Measurements from ENCODE around the gene NRIP3. TPM values are rescaled to one million over a fixed set of nuclear protein-coding genes. Genes with fewer than 3 reads are reported as not detected.

NRIP3 gene
- total and polyA plus RNA-seq, 9 of the 15 experiments (the other 6 are each of a cell fraction or from before 2014, with no cell fraction given) = 4.4 to 18.7 (median 11.6) TPM

DNA sequence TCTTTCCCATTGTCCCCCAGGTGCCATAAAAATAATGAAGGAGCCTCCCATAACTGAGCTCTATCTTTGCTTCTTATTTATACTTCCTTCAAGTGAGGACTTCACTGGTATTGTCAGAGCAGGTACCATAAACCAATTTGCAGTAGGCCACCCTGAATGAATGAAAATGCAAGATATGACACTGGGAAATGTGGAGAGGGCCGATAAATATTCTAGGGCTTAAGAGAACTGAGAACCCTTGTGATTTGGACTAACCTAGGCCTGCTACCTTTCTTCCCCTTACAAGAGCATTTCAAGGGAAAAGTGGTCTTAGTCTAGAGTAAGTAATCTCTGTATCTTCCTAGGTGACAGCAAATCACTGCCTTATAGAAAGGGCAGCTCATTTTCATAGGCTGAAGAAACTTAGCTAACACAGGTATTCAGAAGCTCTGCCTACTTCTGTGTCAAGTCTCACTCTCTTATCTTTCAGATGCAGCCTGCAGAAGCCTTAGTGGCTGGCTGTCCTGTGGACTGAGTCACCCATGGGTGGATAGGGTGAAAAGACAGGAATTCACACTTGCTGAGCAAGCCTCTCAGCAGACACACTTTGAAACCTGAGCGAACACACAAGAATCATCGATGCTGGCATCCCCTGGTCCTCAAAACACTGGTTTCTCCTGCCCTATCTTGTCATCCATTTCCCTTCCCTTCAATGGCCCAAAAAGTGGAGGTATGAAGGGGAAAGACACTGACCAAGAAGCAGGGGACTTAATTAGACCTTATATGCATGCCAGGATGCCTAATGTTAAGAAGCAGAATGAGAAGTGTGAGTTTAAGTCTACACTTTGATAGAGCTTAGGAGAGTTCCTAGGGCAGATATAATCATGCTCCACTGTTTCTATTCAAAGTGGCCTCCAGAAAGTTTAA is 15.2 kb downstream of the NRIP3 start (continued):
- TF ChIP-seq HMGN3 (IDR thresholded peaks at IDR 0.05; ENCODE audit: borderline replicate concordance, extremely low read depth, insufficient read length, low read depth, low read length) (peak; percentile 53), SMAD4 (CRISPR knock-in tag; conservative IDR thresholded peaks at IDR 0.05) (peak; percentile 51), NBN (IDR thresholded peaks at IDR 0.05; ENCODE audit: low read depth) (peak; percentile 35; the same call in 1 of the 2 replicates), ZNF431 (CRISPR knock-in tag; IDR thresholded peaks at IDR 0.05) (0 out of 2 replicates have a peak, but pooled peaks have one; percentile 24), TBP (optimal IDR thresholded peaks at IDR 0.05; ENCODE audit: low read depth, low read length) (peak; percentile 27), ZBTB1 (CRISPR knock-in tag; IDR thresholded peaks at IDR 0.05; ENCODE audit: borderline replicate concordance, low read depth) (no peak), TRIM28 (IDR thresholded peaks at IDR 0.05) (0 out of 2 replicates have a peak, but pooled peaks have one; percentile 27), ATF1 (CRISPR knock-in tag; IDR thresholded peaks at IDR 0.05) (no peak), ATF1 (tag; IDR thresholded peaks at IDR 0.05) (peak; percentile 54; the same call in 1 of the 2 replicates), MBD2 (IDR thresholded peaks at IDR 0.05; ENCODE audit: borderline replicate concordance, low read depth) (0 out of 2 replicates have a peak, but pooled peaks have one; percentile 57), HDAC1 (IDR thresholded peaks at IDR 0.05) (peak in 1 of 2 experiments; percentile 79; a peak in 1 of 4 replicates), ZBTB17 (CRISPR knock-in tag; IDR thresholded peaks at IDR 0.05) (no peak; the same call in none of the 2 replicates), LEF1 (IDR thresholded peaks at IDR 0.05) (peak; percentile 81), MEIS2 (IDR thresholded peaks at IDR 0.05; ENCODE audit: partially characterized antibody) (peak; percentile 54), BHLHE40 (IDR thresholded peaks at IDR 0.05; ENCODE audit: low read length) (peak; percentile 50), FOS (IDR thresholded peaks at IDR 0.05; ENCODE audit: extremely low read depth, insufficient read length) (peak; percentile 54), NFE2 (IDR thresholded peaks at IDR 0.05; ENCODE audit: low read depth) (peak; percentile 60), ATF7 (IDR thresholded peaks at IDR 0.05) (peak; percentile 72; the same call in 1 of the 2 replicates), PML (IDR thresholded peaks at IDR 0.05; ENCODE audit: low read length) (peak; percentile 92), SMARCB1 (IDR thresholded peaks at IDR 0.05; ENCODE audit: insufficient read length, low read depth) (peak; percentile 95), SOX6 (IDR thresholded peaks at IDR 0.05) (peak; percentile 84), TEAD4 (IDR thresholded peaks at IDR 0.05; ENCODE audit: low read length) (peak; percentile 95), TEAD4 (CRISPR knock-in tag; IDR thresholded peaks at IDR 0.05; ENCODE audit: borderline replicate concordance) (no peak)
- TF ChIP-seq, protein P1, sequence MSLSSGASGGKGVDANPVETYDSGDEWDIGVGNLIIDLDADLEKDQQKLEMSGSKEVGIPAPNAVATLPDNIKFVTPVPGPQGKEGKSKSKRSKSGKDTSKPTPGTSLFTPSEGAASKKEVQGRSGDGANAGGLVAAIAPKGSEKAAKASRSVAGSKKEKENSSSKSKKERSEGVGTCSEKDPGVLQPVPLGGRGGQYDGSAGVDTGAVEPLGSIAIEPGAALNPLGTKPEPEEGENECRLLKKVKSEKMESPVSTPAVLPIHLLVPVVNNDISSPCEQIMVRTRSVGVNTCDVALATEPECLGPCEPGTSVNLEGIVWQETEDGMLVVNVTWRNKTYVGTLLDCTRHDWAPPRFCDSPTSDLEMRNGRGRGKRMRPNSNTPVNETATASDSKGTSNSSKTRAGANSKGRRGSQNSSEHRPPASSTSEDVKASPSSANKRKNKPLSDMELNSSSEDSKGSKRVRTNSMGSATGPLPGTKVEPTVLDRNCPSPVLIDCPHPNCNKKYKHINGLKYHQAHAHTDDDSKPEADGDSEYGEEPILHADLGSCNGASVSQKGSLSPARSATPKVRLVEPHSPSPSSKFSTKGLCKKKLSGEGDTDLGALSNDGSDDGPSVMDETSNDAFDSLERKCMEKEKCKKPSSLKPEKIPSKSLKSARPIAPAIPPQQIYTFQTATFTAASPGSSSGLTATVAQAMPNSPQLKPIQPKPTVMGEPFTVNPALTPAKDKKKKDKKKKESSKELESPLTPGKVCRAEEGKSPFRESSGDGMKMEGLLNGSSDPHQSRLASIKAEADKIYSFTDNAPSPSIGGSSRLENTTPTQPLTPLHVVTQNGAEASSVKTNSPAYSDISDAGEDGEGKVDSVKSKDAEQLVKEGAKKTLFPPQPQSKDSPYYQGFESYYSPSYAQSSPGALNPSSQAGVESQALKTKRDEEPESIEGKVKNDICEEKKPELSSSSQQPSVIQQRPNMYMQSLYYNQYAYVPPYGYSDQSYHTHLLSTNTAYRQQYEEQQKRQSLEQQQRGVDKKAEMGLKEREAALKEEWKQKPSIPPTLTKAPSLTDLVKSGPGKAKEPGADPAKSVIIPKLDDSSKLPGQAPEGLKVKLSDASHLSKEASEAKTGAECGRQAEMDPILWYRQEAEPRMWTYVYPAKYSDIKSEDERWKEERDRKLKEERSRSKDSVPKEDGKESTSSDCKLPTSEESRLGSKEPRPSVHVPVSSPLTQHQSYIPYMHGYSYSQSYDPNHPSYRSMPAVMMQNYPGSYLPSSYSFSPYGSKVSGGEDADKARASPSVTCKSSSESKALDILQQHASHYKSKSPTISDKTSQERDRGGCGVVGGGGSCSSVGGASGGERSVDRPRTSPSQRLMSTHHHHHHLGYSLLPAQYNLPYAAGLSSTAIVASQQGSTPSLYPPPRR (CRISPR knock-in tag; IDR thresholded peaks at IDR 0.05; ENCODE audit: borderline replicate concordance) = 0 out of 2 replicates have a peak, but pooled peaks have one; percentile 46
- TF ChIP-seq, protein P2, sequence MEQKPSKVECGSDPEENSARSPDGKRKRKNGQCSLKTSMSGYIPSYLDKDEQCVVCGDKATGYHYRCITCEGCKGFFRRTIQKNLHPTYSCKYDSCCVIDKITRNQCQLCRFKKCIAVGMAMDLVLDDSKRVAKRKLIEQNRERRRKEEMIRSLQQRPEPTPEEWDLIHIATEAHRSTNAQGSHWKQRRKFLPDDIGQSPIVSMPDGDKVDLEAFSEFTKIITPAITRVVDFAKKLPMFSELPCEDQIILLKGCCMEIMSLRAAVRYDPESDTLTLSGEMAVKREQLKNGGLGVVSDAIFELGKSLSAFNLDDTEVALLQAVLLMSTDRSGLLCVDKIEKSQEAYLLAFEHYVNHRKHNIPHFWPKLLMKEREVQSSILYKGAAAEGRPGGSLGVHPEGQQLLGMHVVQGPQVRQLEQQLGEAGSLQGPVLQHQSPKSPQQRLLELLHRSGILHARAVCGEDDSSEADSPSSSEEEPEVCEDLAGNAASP (IDR thresholded peaks at IDR 0.05) = no peak

Measured in K562 (cell line).